Endodermal cell (in vitro differentiated cells): Measurements from ENCODE around the gene CD163. TPM values are rescaled to one million over a fixed set of nuclear protein-coding genes. Genes with fewer than 3 reads are reported as not detected.
"Not testable (repeated sequence)": the region's sequence is repeated elsewhere in the genome, so short reads cannot be mapped to it uniquely, and the experiment has no call there.

ENCODE experiments used
- DNase-seq: peaks from one replicate; pipeline ENCODE4 v3.0.0-alpha.2; 2017
- H3K27ac ChIP-seq: 2 replicates; pipeline ENCODE4 v1.5.1; 2013; ENCODE audit warnings: mild to moderate bottlenecking, low read depth, low read length, moderate library complexity
- H3K27me3 ChIP-seq: 2 replicates; pipeline ENCODE4 v1.6.1; 2013; ENCODE audit warnings: mild to moderate bottlenecking, low read length, moderate library complexity; ENCODE audit not compliant: insufficient read depth, control insufficient read depth, poor library complexity, severe bottlenecking
- H3K36me3 ChIP-seq: 2 replicates; pipeline ENCODE4 v1.7.0; 2013; ENCODE audit warnings: mild to moderate bottlenecking, low read length, moderate library complexity; ENCODE audit not compliant: control insufficient read depth, insufficient read depth
- H3K4me1 ChIP-seq: one replicate; pipeline ENCODE4 v1.7.0; 2013; ENCODE audit warnings: low read length; ENCODE audit not compliant: control insufficient read depth, insufficient read depth
- H3K4me3 ChIP-seq: 2 replicates; pipeline ENCODE4 v1.5.1; 2013; ENCODE audit warnings: mild to moderate bottlenecking, low read length, moderate library complexity
- H3K9ac ChIP-seq: 2 replicates; pipeline ENCODE4 v1.6.1; 2013; ENCODE audit warnings: mild to moderate bottlenecking, low read length, moderate library complexity; ENCODE audit not compliant: poor library complexity, severe bottlenecking; ENCODE audit errors: extremely low read depth
- H3K9me3 ChIP-seq: 2 replicates; pipeline ENCODE4 v1.6.1; 2013; ENCODE audit warnings: mild to moderate bottlenecking, low read length, moderate library complexity; ENCODE audit not compliant: control insufficient read depth
- H3K27ac Mint-ChIP-seq: 2 replicates; pipeline ENCODE4 v1.8.0; 2020; ENCODE audit warnings: mixed read lengths
- H3K27me3 Mint-ChIP-seq: 2 replicates; pipeline ENCODE4 v1.8.0; 2021; ENCODE audit warnings: mild to moderate bottlenecking, mixed read lengths; ENCODE audit not compliant: insufficient read depth
- H3K36me3 Mint-ChIP-seq: 2 replicates; pipeline ENCODE4 v1.8.0; 2020; ENCODE audit warnings: low read depth, mixed read lengths
- H3K4me1 Mint-ChIP-seq: 2 replicates; pipeline ENCODE4 v1.8.0; 2020; ENCODE audit warnings: mixed read lengths
- H3K4me3 Mint-ChIP-seq: 2 replicates; pipeline ENCODE4 v1.8.0; 2020; ENCODE audit warnings: mild to moderate bottlenecking, moderate library complexity, mixed read lengths
- H3K9me3 Mint-ChIP-seq: 2 replicates; pipeline ENCODE4 v1.8.0; 2020; ENCODE audit warnings: mild to moderate bottlenecking, mixed read lengths
- WGBS, 2 experiments: methylation state at CpG; one replicate each; pipeline versions ENCODE4 v1.1.5 to v1.1.7; 2013; ENCODE audit warnings: missing lambda C conversion rate in 2 of 2, mixed read lengths in 1 of 2; ENCODE audit not compliant: insufficient coverage in 1 of 2, insufficient read length in 1 of 2; 5-methylcytosine and 5-hydroxymethylcytosine counted together
- total RNA-seq, 2 donors: library from RNA; stranded (reverse); fragmentation: NEBNext Ultra II Directional in 1 of 2; extraction: Animal tissue kit (Norgen Biotek cat#: 25700) in 1 of 2; gene quantifications; 2 replicates in 1 of 2; 3 replicates in 1 of 2; pipeline ENCODE4 v1.2.1, GENCODE V29; 2021
- TF ChIP-seq, protein P1 (sequence below): fragments of 200-600 bp; sonication (generic); conservative IDR thresholded peaks from 2 replicates; pipeline ENCODE4 v1.5.0; 2021; ENCODE audit warnings: antibody characterized with exemption, mild to moderate bottlenecking

CD163 gene
- total RNA-seq, 2 donors from 2014 or later, result 2.8 to 11.4 TPM

DNA sequence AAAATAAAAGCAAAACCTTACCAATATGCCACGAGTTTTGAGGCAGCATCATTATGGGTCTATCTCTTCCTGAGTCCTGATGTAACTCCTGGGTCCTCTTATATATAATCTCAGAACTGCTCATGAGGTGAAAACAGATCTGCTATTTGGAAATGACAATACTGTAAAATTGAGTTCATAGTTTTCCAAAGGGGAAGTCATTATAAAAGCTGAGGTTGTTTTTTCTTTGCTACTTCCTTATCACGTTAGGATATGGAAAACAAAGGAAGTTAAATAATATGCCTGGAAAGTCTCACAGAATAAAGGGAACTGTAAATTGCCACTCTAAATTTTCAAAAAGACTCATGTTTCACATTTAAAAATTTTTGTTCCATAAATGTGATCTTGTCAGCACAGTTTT lies 59.5 kb downstream of the CD163 start, which contains the start of gene CD163L1:
Gene CD163L1, minus strand, starts transcription at position 78 of the 400 bp plus-strand sequence. Its CDS starts 26 bp downstream, at position 52.
- Histone ChIP-seq H3K4me3 (no peak within 1 kb of the TSS), H3K4me1 (no peaks in the 10 kb centered on the region), H3K36me3 (no peaks in the 10 kb centered on the region), H3K27me3 (no peaks in the 10 kb centered on the region), H3K9ac (no peak within 1 kb of the TSS), H3K9me3 (peaks cover 8% of the 10 kb centered on the region), H3K27ac (no peak within 1 kb of the TSS)
- 84 to 86% methylated on average over 1 to 2 of the region's 2 CpGs for WGBS, 2 experiments
- Mint-ChIP-seq H3K27ac (no peak within 1 kb of the TSS), H3K4me1 (no peaks in the 10 kb centered on the region), H3K9me3 (peaks cover 10% of the 10 kb centered on the region), H3K4me3 (no peak within 1 kb of the TSS), H3K36me3 (peaks cover 5% of the 10 kb centered on the region), H3K27me3 (peaks cover 29% of the 10 kb centered on the region)
- TF ChIP-seq, protein P1, sequence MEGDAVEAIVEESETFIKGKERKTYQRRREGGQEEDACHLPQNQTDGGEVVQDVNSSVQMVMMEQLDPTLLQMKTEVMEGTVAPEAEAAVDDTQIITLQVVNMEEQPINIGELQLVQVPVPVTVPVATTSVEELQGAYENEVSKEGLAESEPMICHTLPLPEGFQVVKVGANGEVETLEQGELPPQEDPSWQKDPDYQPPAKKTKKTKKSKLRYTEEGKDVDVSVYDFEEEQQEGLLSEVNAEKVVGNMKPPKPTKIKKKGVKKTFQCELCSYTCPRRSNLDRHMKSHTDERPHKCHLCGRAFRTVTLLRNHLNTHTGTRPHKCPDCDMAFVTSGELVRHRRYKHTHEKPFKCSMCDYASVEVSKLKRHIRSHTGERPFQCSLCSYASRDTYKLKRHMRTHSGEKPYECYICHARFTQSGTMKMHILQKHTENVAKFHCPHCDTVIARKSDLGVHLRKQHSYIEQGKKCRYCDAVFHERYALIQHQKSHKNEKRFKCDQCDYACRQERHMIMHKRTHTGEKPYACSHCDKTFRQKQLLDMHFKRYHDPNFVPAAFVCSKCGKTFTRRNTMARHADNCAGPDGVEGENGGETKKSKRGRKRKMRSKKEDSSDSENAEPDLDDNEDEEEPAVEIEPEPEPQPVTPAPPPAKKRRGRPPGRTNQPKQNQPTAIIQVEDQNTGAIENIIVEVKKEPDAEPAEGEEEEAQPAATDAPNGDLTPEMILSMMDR, result no peak
- DNase-seq, result no peak

DNA sequence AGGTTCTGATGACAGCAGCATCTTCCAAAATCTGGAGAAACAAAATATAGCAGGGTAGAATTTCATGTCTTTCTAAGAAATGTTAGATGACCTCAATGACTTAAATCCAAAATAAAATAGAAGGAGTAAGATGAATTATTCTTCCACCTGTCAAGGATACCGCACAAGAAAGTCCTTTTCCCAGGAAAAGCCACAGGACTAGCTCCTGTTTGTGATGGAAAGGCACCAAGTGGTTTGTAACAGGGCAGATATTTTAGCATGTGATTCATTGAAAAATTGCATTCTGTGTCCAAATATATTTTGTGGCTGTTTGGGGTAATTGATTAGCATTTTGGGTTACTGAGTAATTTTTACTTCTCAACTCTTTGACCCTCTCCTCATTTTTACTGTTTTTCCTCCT lies 62.4 kb downstream of the CD163 start:
- no peaks in the 10 kb centered on the region for H3K27me3 ChIP-seq
- no peak overlapping the region for H3K27ac ChIP-seq
- no peak overlapping the region for H3K9ac ChIP-seq
- no peaks in the 10 kb centered on the region for H3K36me3 ChIP-seq
- H3K4me1 ChIP-seq, result no peaks in the 10 kb centered on the region
- H3K9me3 Mint-ChIP-seq, result peaks cover 22% of the 10 kb centered on the region
- peaks cover 8% of the 10 kb centered on the region for H3K36me3 Mint-ChIP-seq
- DNase-seq, result no peak
- TF ChIP-seq, protein P1, result no peak
- H3K27me3 Mint-ChIP-seq, result peaks cover 37% of the 10 kb centered on the region
- 93 to 100% methylated on average over 1 of the region's 1 CpG for WGBS, 2 experiments
- peaks cover 8% of the 10 kb centered on the region for H3K9me3 ChIP-seq
- no peaks in the 10 kb centered on the region for H3K4me1 Mint-ChIP-seq
- no peak overlapping the region for H3K27ac Mint-ChIP-seq
- peak overlapping the region; percentile 62 for H3K4me3 Mint-ChIP-seq
- no peak overlapping the region for H3K4me3 ChIP-seq

DNA sequence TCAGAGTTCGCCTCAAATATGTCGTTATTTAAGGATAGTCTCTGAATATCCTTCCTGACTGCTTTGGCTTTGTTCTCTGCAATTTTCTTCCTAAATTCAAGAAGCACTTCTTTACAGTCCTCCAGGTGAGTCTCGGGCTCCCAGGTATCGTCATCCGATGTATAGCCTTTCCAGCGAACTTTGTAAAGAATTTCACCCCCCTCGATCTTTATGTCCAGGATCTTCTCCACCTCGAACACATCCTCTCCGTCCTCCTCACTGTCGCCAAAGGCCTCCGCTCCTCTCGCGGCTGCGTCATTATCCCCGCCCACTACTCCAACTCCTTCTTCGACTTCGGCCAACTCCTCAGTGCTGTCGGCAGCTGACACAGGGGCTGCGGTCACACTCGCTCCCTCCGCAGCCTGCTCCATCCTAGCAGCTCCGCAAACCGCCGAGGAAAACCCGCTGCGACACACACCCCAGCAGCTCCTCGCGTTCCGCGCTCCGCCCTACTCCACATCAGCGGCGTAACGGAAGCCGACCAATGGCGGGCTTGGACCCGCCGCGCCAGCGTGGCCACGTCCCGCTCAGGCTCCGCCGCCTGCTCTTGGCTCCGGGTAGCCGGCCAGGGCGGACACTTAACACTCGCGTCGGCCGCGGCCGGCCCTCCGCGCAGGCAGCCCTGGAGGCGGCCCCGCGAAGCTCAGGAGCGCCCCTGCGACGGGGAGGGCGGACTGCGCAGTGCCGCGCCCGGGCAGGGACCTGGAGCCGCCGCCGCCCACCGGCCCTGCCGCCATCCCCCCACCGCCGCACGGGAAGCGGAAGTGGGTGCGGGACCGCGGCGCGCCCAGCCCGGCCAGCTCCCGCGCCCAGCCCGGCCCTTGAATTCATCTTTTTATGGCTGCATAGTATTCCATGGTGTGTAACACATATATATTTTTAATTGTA lies 63.7 kb downstream of the CD163 start:
- Mint-ChIP-seq H3K4me1 (no peaks in the 10 kb centered on the region), H3K36me3 (peaks cover 8% of the 10 kb centered on the region), H3K27me3 (peaks cover 37% of the 10 kb centered on the region), H3K9me3 (peaks cover 19% of the 10 kb centered on the region), H3K4me3 (peak overlapping the region; percentile 62), H3K27ac (peak overlapping the region; percentile 65)
- H3K4me3 ChIP-seq, result peak overlapping the region; percentile 71
- no peak overlapping the region for H3K9ac ChIP-seq
- H3K4me1 ChIP-seq, result no peaks in the 10 kb centered on the region
- H3K36me3 ChIP-seq, result no peaks in the 10 kb centered on the region
- WGBS, 2 experiments, result 23 to 25% methylated on average over 14 to 79 of the region's 84 CpGs
- TF ChIP-seq, protein P1, result peak; percentile 72
- no peaks in the 10 kb centered on the region for H3K27me3 ChIP-seq
- no peak overlapping the region for H3K27ac ChIP-seq
- no peaks in the 10 kb centered on the region for H3K9me3 ChIP-seq
- DNase-seq, result peak; percentile 96

DNA sequence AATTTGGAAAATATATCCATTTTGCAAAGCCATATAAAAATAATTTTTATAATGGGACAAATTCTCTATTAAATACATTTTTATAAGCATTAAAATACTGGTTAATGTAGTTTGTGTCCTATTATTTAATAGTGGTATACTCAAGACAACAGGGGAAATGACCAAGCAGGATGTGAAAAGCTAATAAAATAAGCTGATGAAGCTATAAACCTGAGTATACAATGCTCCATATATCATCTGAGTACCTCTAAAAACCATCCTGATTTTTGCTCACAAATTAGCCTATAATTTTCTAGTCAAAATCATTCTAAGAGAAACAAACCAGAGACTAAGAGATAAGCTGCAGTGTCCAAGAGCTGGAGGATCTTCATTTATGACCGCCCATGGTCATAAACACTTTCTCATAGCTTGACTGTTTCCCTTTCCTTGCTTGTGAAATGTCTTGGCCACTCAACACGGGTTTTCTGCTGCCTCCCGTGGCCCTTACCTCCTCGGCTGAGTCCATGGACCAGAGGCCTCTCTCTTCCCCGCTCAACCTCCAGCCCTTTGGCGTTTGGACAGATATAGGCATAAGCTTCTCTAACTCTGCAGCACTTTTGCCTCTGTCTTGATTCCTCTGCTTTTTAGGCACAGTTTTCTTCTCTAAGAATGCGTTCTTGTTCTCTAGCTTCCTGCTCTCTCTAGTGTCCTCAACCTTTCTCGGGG lies 65.1 kb downstream of the CD163 start:
- not testable (repeated sequence) for H3K27me3 ChIP-seq, H3K4me3 Mint-ChIP-seq, DNase-seq, H3K27ac ChIP-seq, H3K9me3 ChIP-seq, H3K4me3 ChIP-seq, H3K4me1 Mint-ChIP-seq, H3K9ac ChIP-seq, H3K4me1 ChIP-seq, H3K27ac Mint-ChIP-seq, H3K36me3 Mint-ChIP-seq, H3K36me3 ChIP-seq
- H3K27me3 Mint-ChIP-seq, result peaks cover 34% of the 10 kb centered on the region
- peaks cover 19% of the 10 kb centered on the region for H3K9me3 Mint-ChIP-seq
- WGBS, 2 experiments, result 91 to 93% methylated on average over 8 of the region's 8 CpGs
